Right atrium auricular region (tissue), 2 donors: ENCODE data around the gene ARHGEF25. TPM values are rescaled to one million over a fixed set of nuclear protein-coding genes. Genes with fewer than 3 reads are reported as not detected.
A peak's percentile ranks its signal among the peaks of the same experiment; 100 is the strongest.
"Not testable (repeated sequence)": the region's sequence is repeated elsewhere in the genome, so short reads cannot be mapped to it uniquely, and the experiment has no call there.

ENCODE experiments used
- DNase-seq: peaks from one replicate; pipeline ENCODE4 v3.0.0-alpha.2; 2019; ENCODE audit warnings: low spot score
- H3K27ac ChIP-seq, 2 donors: fragments of 200-600 bp; sonication (generic); 1 replicate in 1 of 2; 2 replicates in 1 of 2; pipeline ENCODE4 v1.5.1; 2016 to 2019
- H3K27me3 ChIP-seq, 2 donors: fragments of 200-600 bp; sonication (generic); one replicate each; pipeline versions ENCODE4 v1.5.1 to v1.6.0; 2017 to 2019
- H3K36me3 ChIP-seq: fragments of 200-600 bp; sonication (generic); one replicate; pipeline ENCODE4 v1.5.1; 2016
- H3K4me1 ChIP-seq, 2 donors: fragments of 200-600 bp; sonication (generic); one replicate each; pipeline versions ENCODE4 v1.5.1 to v1.6.0; 2017 to 2019
- H3K4me3 ChIP-seq, 2 donors: fragments of 200-600 bp; sonication (generic); 1 replicate in 1 of 2; 2 replicates in 1 of 2; pipeline ENCODE4 v1.5.1; 2017 to 2019; ENCODE audit warnings: mild to moderate bottlenecking in 1 of 2, moderate library complexity in 1 of 2
- H3K9me3 ChIP-seq, 2 donors: fragments of 200-600 bp; sonication (generic); one replicate each; pipeline ENCODE4 v1.5.1; 2019
- total RNA-seq, 2 donors: library from RNA; depleted of rRNA; stranded (reverse); fragments of >200 nt; gene quantifications; one replicate each; pipeline ENCODE4 v1.1.0, GENCODE V29; 2016
- TF ChIP-seq, protein P1 (sequence below), 2 donors: fragments of 200-600 bp; sonication (generic); IDR thresholded peaks; one replicate each; pipeline ENCODE4 v1.5.1; 2019; ENCODE audit warnings: antibody characterized with exemption in 2 of 2

Gene ARHGEF25
- 10 to 100 TPM in 1 of 2 donors, 1 to 10 TPM in 1; 7.4 to 11.0 TPM for total RNA-seq

DNA sequence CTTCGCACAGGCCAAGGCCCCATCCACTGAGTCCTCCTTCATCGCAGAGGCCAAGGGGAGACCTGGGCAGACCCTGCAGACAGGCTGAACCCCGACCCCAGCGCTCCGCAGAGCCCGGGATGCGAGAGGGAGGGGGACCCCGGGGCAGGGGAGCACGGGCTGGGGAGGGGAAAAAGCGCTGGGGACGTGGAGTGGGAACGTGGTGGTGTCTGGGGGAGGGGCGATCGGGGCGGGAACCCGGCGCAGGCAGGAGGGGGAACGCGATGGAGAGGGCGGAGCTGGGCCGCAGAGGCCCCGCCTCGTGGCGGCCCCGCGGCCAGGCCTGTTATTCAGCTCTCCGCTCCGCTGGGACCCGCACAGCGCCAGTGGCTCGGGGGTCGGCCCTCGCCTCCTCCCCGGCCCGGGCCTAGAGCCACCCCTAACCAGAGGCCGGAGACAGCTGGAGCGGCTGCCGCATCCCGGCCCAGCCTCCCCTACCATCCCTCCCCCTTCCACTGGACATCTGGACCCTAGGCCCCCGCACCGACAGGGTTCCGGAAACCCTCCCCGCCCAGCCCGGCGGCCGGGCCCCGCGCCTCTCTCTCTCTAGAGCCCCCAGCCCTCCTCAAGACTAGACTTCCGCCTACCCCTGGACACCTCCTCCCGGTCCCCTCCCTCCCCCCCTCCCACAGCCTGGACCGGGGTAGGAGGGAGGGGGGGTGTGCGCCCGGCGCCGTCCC is at the start of gene ARHGEF25:
Gene ARHGEF25 (plus strand): TSS at position 328 of the 719 bp plus-strand sequence. CDS start 460 bp downstream, outside the sequence.
- TF ChIP-seq, protein P1, sequence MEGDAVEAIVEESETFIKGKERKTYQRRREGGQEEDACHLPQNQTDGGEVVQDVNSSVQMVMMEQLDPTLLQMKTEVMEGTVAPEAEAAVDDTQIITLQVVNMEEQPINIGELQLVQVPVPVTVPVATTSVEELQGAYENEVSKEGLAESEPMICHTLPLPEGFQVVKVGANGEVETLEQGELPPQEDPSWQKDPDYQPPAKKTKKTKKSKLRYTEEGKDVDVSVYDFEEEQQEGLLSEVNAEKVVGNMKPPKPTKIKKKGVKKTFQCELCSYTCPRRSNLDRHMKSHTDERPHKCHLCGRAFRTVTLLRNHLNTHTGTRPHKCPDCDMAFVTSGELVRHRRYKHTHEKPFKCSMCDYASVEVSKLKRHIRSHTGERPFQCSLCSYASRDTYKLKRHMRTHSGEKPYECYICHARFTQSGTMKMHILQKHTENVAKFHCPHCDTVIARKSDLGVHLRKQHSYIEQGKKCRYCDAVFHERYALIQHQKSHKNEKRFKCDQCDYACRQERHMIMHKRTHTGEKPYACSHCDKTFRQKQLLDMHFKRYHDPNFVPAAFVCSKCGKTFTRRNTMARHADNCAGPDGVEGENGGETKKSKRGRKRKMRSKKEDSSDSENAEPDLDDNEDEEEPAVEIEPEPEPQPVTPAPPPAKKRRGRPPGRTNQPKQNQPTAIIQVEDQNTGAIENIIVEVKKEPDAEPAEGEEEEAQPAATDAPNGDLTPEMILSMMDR (IDR thresholded peaks at IDR 0.05), result no peak
- Histone ChIP-seq H3K27me3 (no peaks in the 10 kb centered on the region), H3K36me3 (no peaks in the 10 kb centered on the region), H3K27ac (peak within 1 kb of the TSS; percentile 85 to 87), H3K4me3 (peak within 1 kb of the TSS; percentile 78 to 82), H3K4me1 (peaks cover 0 to 48% of the 10 kb centered on the region in 2 donors), H3K9me3 (no peaks in the 10 kb centered on the region)
- no peak for DNase-seq

GRCh38 chr12:57563358-57563757 is 47.9 kb upstream of the ARHGEF25 start:
- Histone ChIP-seq H3K4me3 (no peak overlapping the region), H3K27me3 (no peaks in the 10 kb centered on the region), H3K27ac (no peak overlapping the region), H3K36me3 (no peaks in the 10 kb centered on the region), H3K4me1 (no peaks in the 10 kb centered on the region), H3K9me3 (no peaks in the 10 kb centered on the region)
- TF ChIP-seq, protein P1 (IDR thresholded peaks at IDR 0.05), result no peak
- no peak for DNase-seq

- no peaks in the 10 kb centered on the region for H3K27me3 ChIP-seq
- TF ChIP-seq, protein P1 (IDR thresholded peaks at IDR 0.05), result no peak
- H3K4me1 ChIP-seq, result no peaks in the 10 kb centered on the region
- DNase-seq, result no peak
- H3K9me3 ChIP-seq, result no peaks in the 10 kb centered on the region
- H3K36me3 ChIP-seq, result no peaks in the 10 kb centered on the region
- no peak overlapping the region for H3K4me3 ChIP-seq
- no peak overlapping the region for H3K27ac ChIP-seq
Observed at GRCh38 chr12:57564178-57564740, 47.0 kb upstream of the ARHGEF25 start.

DNA sequence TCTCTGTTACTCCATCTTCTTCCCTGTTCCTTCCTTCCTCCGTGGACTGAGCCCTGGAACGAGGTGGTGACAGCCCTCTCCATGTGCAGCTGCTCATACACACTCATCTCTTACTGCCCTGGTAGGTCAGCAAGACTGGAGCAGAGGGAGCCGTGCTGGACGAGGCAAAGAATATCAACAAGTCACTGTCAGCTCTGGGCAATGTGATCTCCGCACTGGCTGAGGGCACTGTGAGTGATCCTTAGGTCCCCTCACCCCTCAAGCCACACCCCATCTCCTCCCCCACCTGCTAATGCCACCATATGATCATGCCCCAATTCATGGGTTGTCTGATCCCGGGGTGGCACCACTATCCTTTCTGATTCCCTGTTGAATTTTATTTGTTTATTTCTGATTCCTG is 42.4 kb upstream of the ARHGEF25 start:
- Histone ChIP-seq H3K9me3 (no peaks in the 10 kb centered on the region), H3K4me3 (no peak overlapping the region), H3K36me3 (no peaks in the 10 kb centered on the region), H3K27me3 (no peaks in the 10 kb centered on the region), H3K27ac (no peak overlapping the region), H3K4me1 (no peaks in the 10 kb centered on the region)
- TF ChIP-seq, protein P1 (IDR thresholded peaks at IDR 0.05), result no peak
- DNase-seq, result no peak

DNA sequence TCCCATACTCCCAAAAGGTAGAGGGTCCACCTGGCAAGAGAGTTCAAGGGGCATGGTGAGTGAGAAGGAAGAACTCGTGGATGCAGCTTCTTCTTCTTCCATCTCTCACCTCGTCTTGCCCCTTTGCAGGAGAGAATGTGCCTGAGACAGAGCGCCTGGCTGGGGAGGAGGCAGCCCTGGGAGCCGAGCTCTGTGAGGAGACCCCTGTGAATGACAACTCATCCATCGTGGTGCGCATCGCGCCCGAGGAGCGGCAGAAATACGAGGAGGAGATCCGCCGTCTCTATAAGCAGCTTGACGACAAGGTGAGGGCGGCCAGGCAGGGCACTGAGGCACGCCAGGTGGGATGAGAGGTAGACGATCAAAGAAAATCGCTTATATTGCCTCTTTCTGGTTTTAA is 41.4 kb upstream of the ARHGEF25 start:
- Histone ChIP-seq H3K27me3 (no peaks in the 10 kb centered on the region), H3K9me3 (no peaks in the 10 kb centered on the region), H3K36me3 (no peaks in the 10 kb centered on the region), H3K4me1 (no peaks in the 10 kb centered on the region), H3K4me3 (no peak overlapping the region), H3K27ac (no peak overlapping the region)
- no peak for DNase-seq
- TF ChIP-seq, protein P1 (IDR thresholded peaks at IDR 0.05), result no peak

- H3K4me1 ChIP-seq, H3K27me3 ChIP-seq, H3K4me3 ChIP-seq, H3K27ac ChIP-seq, H3K36me3 ChIP-seq, DNase-seq, H3K9me3 ChIP-seq: not testable (repeated sequence)
Observed at GRCh38 chr12:57570438-57570837, 40.8 kb upstream of the ARHGEF25 start.
